A673 (cell line): ENCODE measurements around the gene IFNE.

Source experiments
- EZH2 ChIP-seq: fragments of 200-600 bp; sonication (generic); IDR thresholded peaks from 2 replicates; pipeline ENCODE4 v1.6.1; 2017; ENCODE audit warnings: borderline replicate concordance, low read depth, mild to moderate bottlenecking, mixed read lengths, antibody characterized with exemption, low read length; ENCODE audit not compliant: poor library complexity, severe bottlenecking
- TF ChIP-seq, protein P1 (sequence below): fragments of 300-800, 200-600 bp; sonication (generic); conservative IDR thresholded peaks from 2 replicates; pipeline ENCODE4 v1.5.1; 2017; ENCODE audit warnings: low read depth, mild to moderate bottlenecking, antibody characterized with exemption, low read length, moderate library complexity, mixed read lengths

DNA sequence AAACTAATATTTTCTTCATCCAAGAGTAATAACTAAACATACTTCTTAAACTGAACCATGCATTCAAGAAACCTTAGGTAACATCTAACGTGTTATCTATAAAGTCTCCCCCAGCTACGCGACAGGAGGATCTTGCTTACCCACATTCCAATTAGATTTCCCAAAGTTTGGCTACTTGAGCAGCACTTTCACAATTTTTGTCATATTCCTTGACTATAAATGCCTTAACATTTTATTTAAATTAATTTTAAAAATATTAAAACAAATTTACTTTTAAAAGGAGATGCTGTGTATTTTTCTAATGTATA is 25.3 kb upstream of the IFNE start:
- TF ChIP-seq EZH2, result no peak
- TF ChIP-seq, protein P1, sequence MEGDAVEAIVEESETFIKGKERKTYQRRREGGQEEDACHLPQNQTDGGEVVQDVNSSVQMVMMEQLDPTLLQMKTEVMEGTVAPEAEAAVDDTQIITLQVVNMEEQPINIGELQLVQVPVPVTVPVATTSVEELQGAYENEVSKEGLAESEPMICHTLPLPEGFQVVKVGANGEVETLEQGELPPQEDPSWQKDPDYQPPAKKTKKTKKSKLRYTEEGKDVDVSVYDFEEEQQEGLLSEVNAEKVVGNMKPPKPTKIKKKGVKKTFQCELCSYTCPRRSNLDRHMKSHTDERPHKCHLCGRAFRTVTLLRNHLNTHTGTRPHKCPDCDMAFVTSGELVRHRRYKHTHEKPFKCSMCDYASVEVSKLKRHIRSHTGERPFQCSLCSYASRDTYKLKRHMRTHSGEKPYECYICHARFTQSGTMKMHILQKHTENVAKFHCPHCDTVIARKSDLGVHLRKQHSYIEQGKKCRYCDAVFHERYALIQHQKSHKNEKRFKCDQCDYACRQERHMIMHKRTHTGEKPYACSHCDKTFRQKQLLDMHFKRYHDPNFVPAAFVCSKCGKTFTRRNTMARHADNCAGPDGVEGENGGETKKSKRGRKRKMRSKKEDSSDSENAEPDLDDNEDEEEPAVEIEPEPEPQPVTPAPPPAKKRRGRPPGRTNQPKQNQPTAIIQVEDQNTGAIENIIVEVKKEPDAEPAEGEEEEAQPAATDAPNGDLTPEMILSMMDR, result no peak
